Activated CD4-positive, alpha-beta memory T cell treated with anti-CD3 and anti-CD28 coated beads for 36 hours (primary cell): Measurements from ENCODE around the gene SMIM32. TPM values are rescaled to one million over a fixed set of nuclear protein-coding genes. Genes with fewer than 3 reads are reported as not detected.

Source experiments
- CTCF ChIA-PET: fragments of 350-600 bp; sonication (Branson Sonifier 250); formaldehyde crosslinking; loops from one replicate; lab custom pipeline; 2021; ENCODE audit warnings: antibody characterized with exemption, inconsistent platforms; lab: Charles Lee
- POLR2A ChIA-PET: fragments of 350-600 bp; sonication (Branson Sonifier 250); formaldehyde crosslinking; loops from one replicate; lab custom pipeline; 2021; ENCODE audit warnings: antibody characterized with exemption; lab: Charles Lee
- DNase-seq: peaks from one replicate; pipeline ENCODE4 v3.0.0-alpha.2; 2020
- H3K27ac Mint-ChIP-seq: one replicate; pipeline ENCODE4 v1.8.0; 2021; ENCODE audit warnings: mixed read lengths
- H3K27me3 Mint-ChIP-seq: one replicate; pipeline ENCODE4 v1.8.0; 2021; ENCODE audit warnings: mixed read lengths
- H3K36me3 Mint-ChIP-seq: one replicate; pipeline ENCODE4 v1.8.0; 2021; ENCODE audit warnings: mixed read lengths
- H3K4me1 Mint-ChIP-seq: one replicate; pipeline ENCODE4 v1.8.0; 2021; ENCODE audit warnings: low read depth, mixed read lengths
- H3K4me3 Mint-ChIP-seq: one replicate; pipeline ENCODE4 v1.8.0; 2021; ENCODE audit warnings: mild to moderate bottlenecking, mixed read lengths
- H3K9me3 Mint-ChIP-seq: one replicate; pipeline ENCODE4 v1.8.0; 2021; ENCODE audit warnings: mixed read lengths
- intact Hi-C: fragments of 100-400 bp; cut with micrococcal nuclease; formaldehyde crosslinking; loops from one replicate; pipeline ENCODE4 v1.15.1; 2023
- total RNA-seq, 2 experiments: library from RNA; stranded (reverse); gene quantifications; one replicate each; pipeline ENCODE4 v1.2.3, GENCODE V29; 2021

The SMIM32 gene
- total RNA-seq, 2 experiments from 2014 or later = not detected

DNA sequence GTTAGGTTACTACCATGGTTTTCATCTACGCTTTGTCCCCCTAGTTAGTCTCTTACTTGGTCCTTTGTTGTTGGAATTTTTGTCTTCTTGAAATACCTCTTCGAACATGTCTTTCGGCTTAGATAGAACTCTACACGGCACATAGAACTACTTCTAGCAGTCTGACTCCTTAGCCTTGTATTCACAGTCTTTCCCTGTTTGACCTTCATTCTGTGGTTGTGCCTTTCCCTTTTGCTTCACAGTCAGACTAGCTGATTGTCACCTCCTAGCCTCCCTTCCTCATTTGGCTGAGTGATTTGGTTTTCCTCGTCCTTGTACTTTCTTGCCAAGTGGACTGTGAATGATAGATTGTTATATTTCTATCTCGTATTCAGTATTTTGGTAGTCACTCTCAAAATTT is 49.6 kb downstream of the SMIM32 start:
- peaks cover 6% of the 10 kb centered on the region for H3K27me3 Mint-ChIP-seq
- no peaks in the 10 kb centered on the region for H3K9me3 Mint-ChIP-seq
- intact Hi-C loops = no loop called here
- H3K4me3 Mint-ChIP-seq = no peak overlapping the region
- no peaks in the 10 kb centered on the region for H3K36me3 Mint-ChIP-seq
- CTCF ChIA-PET = interaction anchor here (0.6 kb wide), 1 partner anchor 10 kb away, joined by 4 read pairs; no protein-coding TSS in a partner anchor
- peaks cover 7% of the 10 kb centered on the region for H3K4me1 Mint-ChIP-seq
- DNase-seq = no peak
- POLR2A ChIA-PET = no interaction called here
- H3K27ac Mint-ChIP-seq = no peak overlapping the region

DNA sequence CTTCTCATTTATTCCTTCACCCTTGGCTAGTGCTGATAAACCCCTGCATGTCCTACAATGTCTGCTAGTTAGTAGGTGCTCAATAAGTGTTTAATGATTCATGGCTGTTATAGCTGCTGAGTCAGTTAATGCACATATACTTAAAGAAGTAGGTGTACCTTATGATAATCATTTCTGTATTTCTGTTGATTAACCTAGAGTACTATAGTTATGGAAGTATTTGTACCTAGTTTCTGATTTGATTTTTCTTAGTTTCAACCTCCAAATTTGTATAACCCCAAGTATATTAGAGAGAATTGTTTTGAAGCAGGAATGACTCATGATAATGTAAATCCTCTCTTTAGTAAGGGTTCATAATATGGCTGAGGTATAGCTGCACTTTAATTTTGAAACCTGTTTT is 51.4 kb downstream of the SMIM32 start:
- intact Hi-C loops = loop anchor here (1.0 kb wide), 1 partner anchor 227 kb away; no protein-coding TSS in a partner anchor
- Mint-ChIP-seq H3K4me1 (peaks cover 20% of the 10 kb centered on the region), H3K36me3 (no peaks in the 10 kb centered on the region), H3K27me3 (peaks cover 10% of the 10 kb centered on the region), H3K9me3 (no peaks in the 10 kb centered on the region), H3K27ac (no peak overlapping the region), H3K4me3 (no peak overlapping the region)
- ChIA-PET CTCF (interaction anchor here (0.6 to 1.1 kb wide), 4 partner anchors 9 to 40 kb away, joined by 3 read pairs; partner anchors contain the start of gene SMAD5), POLR2A (interaction anchor here (1.5 kb wide), 1 partner anchor 250 kb away, joined by 6 read pairs; no protein-coding TSS in a partner anchor)
- no peak for DNase-seq

Other genes starting within 250 kb of the SMIM32 start
- not detected for gene LECT2, start 238.2 kb downstream of the SMIM32 start, total RNA-seq
- gene TGFBI, start 164.2 kb downstream of the SMIM32 start, total RNA-seq = under 1 TPM; 0.58 to 0.97 TPM
- gene SMAD5, start 60.3 kb downstream of the SMIM32 start, total RNA-seq = 10 to 100 TPM in 1 of 2 experiments, 1 to 10 TPM in 1; 9.6 to 10.9 TPM
- not detected for gene TRPC7, start 172.4 kb upstream of the SMIM32 start, total RNA-seq